Inferior parietal cortex (tissue), 1 donor: ENCODE data around the gene FAM53B.

Source experiments
- DNase-seq: peaks from one replicate; pipeline ENCODE4 v3.0.0-alpha.2; 2016; ENCODE audit errors: extremely low spot score

FAM53B gene

DNA sequence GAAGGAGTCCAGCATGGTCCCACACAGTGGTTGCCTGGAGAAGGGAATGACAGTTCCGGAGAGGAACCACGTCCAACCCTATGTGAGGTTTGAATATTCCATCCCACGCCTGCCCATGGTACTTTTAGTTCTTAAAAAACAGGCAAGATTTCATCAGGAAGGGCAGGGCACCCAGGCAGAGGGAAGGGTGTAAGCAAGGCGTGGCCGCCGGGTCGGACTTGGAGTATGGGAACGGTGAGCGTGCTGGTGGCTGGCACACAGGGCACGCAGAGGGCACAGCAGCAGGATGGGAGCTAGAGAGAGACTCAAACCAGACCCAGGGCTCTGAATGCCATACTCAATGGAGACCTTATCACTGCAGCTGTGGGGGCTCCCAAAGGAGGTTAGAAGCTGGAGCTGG, 34.3 kb downstream of the FAM53B start:
- no peak for DNase-seq

DNA sequence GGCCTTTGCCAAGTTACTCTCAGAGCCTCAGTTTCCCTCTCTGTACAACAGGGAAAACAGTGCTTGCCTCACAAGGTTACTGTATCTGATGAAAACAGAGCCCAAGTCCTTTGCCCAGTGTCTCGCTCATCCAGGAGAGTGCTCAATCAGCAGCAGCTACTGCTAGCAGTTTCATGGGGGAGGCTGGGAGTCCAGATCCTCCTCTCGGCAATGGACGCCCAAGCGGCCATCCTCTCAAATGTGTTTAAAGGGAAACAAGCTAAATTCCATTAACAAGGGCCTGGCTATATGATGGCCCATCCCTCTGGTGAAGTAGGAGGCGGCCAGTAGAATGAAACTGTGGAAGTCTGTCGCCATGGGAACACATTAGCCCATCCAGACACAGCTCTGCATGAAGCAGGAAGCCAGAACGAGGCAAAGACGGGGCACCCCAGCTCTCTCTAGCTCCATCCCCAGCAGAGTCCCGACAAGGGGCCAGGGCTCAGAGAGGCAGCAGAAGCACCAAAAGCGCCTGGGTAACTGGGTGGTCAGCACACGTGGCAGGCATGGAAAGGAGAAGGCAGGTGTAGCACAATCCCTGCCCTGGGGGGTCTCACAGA, 35.2 kb downstream of the FAM53B start:
- no peak for DNase-seq

DNA sequence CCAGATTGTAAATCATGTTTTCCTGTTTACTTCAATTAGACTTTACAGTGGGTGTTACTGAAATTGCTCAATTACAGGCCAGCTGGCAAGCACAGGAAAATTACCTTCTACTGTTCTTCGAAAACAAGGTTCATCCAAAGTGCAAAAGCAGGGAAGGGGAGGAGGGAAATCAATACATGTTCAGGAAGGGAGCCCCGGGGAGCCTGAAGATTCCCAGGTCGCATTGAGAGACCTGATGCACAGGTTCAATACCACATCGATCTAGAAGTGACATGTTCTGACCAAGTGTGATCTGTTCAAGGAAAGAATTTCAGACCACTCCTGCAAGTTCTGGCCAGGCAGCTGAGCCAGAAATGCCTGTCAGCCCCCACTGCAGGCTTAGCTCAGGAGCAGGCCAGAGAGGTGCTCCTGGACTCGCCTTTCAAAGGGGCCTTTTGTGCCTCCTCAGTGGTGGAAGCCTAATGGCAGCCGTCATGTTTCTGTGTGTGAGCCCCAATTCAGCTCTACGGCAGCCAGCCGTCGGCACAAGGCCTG, 35.9 kb downstream of the FAM53B start:
- DNase-seq, result no peak

DNA sequence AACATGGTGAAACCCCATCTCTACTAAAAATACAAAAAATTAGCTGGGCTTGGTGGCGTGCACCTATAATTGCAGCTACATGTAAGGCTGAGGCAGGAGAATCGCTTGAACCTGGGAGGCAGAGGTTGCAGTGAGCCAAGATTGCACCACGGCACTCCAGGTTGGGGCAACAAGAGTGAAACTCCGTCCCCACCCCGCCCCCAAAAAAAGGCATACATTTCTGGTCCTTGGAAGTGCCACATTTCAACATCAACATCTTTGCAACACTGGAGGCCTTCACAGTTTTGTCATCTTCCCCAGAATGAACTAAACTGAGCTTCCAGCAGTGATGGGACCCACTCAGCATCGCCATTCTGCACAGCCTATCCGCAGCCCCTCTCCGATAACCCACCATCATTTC, 36.6 kb downstream of the FAM53B start:
- no peak for DNase-seq

DNA sequence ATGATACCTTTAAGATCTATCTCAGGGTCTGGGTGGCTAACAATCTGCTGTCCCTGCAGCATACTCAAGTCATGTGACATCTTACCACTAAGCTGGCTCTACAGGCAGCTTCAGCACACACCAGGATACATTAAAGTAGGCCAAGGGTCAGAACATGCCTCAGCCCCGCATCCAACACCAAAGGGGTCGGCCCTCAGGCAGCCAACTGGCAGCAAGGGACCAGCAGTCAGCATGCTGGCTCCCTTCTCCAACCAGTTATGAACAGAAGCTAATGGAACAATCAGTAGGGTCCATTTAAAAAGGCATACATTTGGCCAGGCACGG, 37.1 kb downstream of the FAM53B start:
- no peak for DNase-seq

DNA sequence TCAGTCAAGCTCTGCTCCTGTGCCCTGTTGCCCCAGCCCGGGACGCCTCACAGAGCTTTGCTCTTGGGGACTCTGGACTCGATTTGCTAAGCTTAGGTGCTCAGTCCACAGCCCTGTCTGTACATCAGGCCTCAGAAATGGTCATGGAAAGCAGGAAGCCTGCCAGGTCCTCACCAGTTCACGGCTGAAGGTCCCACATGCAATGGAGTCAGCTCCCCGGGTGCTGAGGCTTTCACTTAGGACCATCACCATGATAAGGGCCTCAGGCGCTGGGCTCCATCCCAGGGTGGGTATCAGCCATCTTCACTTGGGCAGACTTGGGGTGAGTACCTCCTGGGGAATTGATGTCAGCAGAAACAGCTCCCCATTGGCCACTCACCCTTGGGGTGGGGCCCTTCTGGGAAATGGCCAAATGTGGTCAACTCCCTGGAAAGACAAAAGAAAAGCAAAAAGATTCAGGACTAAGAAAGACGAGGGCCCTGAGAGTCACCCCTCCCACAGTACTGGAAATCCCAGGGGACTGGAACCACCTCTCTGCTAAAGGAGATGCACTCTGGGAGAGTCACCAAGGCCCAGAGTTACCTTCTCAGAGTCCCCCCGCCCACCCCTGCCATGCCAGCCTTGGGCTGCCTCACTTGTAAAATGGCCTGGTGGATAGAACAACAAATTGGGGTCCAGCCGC, 37.6 kb downstream of the FAM53B start:
- no peak for DNase-seq

DNA sequence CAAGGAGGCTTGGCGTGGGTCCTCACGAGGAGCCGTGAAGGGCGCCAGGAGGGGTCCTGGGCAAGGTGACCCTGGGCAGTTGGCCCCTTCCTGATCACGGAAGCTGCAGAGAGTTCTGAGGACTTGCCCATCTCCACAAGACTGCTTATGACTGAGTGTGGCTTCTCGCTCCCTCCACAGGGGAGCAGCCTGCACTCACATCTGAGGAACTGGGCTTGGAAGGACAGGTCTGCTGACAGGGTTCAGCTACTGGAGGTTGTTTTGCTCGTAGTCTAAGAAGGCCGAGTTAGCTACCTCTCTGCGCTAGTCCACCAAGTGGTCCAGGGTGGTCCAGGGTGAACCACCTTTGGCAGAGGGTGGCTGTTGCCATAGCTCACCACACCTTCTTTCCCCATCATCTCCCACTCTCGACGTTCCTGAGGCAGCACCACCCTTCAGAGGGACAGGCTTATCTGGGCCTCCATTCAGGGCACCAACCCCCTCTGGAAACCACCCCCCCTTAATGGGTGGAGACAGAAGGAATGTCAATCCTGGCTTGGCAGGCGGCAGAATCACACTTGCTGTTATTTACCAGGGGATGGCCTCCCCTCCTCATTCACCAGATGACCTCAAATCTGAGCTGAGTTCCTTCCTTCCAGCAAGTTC, 38.2 kb downstream of the FAM53B start:
- DNase-seq, result no peak

DNA sequence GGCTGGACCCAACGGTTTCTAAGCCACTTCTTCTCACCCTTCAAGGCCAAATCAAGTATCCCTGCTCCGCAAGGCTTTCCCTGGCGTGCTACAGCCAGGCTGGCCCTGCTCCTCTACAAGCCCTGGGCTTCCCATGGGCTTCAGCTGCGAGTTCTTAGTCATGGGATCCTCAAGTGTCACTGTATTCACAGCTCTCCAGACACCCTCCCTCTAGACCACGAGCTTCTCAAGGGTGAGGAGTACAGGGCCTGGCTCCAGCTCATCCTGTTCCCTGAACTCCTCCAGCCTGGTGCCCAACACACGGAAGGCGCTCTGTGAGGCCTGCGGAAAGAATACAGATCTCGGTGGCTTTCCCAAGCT, 38.8 kb downstream of the FAM53B start:
- DNase-seq, result no peak

DNA sequence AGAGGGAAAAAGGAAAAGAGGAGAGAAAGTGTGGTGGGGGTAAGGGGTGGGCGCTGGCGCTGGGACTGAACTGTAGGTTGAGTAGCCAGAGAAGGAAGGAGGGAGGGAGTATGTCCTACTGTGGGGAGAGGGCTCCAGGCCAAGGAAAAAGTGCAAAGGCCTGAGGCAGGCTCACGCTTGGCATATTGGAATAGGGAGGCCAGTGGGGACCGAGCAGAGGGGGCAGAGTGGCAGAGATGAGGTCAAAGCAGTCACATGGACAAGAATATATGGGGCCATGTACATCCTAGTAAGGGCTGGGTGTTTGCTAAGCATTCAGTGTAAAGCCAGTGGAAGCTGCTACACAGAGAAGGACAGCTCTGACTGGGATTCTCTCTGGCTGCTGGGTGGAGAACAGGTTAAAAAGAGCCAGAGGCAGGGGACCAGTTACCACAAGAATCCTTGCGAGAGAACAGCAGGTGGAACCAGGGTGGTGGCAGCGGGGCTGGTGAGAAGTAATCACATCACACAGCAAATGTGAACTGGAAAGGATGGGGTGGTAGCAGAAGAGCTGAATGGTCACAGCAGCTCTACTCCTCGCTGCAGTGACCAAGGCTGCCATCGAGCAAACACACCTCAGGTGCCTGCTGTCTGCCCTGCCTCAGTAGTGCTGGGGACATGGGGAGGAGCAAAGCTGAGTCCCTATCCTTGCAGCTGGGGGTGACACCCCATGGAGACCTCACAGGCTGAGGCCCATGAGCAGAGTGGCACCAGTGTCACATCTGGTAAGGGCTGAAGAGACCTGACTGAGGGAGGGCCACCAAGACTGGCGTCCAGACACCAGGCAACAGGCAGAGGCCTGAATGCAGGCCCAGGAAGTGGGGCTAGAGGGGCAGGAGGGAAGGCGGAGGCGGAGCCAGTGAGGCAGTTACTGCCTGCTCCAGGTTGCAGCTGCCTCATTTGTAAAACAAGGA, 39.5 kb downstream of the FAM53B start:
- no peak for DNase-seq

DNA sequence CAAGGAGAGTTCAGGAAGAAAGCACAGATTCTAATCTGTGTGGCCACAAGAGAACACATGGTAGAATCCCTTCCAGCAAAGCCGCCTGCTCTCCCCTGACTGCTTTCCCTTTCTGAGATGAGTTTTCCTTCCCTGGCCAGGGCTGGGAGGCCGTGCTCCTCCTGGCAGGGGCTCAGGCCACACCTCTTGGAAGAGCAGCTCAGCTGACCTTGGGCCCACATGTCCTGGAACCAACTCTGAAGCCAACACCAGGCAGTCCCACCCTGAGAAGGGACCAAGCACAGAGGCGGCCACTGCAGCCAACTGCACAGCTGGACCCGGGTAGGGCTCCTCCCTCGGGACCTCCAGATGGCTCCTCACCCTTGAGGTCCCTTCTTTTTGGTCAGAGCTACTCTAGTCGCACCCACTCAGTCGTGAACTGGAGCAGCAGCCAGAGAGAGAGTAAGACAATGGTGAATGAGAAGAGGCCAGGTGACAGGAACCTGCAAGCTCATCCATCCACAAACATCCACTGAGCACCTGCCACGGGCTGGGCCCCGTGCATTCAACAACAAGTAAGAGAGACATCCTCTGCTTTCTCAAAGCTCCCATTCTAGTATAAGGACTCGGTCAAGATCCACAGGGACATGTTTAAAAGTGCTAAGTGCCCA, 40.3 kb downstream of the FAM53B start:
- DNase-seq, result no peak

DNA sequence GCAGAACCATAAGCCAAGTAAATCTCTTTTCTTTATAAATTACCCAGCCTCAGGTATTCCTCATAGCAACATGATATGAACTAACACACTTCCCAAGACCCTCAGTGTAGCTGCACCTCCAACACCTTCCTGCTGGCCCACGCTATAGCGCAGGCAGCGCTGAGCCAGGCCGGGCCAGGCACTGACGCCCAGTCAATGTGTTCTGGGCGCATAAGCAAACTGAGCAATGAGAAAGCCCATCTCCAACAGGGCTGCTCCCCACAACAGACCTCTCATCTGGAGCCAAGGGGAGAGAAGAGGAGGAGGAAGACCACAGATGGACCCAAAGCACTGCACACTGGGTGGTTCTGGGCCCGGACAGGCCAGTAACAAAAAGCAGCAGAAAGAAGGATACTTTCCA, 40.8 kb downstream of the FAM53B start:
- no peak for DNase-seq

DNA sequence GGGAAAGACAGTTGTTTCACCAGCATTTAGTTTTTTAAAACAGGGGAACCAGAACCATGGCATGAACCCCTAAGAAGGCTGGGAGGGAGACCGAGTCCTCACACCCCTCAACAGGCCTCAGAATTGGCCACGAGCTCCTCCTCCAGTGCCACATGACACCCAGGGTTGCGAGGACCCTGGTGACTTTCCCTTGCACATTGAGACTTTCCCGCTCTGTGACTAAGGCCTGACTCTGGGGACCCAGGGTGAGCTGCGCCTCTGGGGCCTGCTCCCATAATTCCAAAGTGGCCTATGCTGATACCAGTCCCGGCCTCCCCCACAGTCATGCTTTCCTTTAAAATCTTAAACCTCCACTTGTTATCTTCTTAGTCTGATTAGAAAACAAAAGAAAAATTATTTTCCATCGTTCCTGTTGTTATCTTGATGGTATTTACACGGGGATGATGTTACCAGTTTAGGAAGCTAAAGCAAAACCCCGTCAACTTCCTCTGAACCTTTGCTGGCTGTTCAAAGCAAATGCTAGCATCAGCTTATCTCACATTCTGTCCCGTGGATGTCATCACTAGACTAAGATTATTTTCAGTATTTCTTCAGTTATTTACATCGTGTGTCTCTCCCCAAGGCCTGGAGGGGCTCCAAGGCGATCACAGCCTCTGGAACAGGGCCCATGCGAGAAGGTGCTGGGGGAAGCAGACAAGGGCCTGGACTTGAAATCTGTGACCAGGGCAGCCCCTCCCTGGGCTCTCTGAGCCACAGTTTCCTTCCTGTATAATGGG, 42.1 kb downstream of the FAM53B start:
- DNase-seq, result no peak

DNA sequence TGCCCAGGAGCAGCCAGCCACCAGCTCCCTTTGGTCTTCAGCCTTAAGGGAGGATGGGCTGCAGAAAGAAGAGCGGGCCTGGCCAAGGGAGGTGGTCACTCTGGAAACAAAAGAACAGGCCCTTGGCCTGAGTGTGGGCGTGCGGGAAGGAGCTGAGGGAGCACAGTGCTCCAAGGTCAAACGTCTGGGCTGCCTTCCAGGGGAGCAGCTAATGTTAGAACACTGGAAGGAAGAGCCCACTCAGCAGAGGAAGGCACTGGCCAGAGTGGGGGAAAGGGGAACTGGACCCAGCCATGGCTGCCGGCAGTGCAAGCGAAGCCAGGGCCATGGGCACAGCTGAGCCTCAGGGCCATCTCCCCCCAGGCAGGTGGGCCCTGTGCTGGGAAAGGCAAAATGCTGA, 42.7 kb downstream of the FAM53B start:
- no peak for DNase-seq

DNA sequence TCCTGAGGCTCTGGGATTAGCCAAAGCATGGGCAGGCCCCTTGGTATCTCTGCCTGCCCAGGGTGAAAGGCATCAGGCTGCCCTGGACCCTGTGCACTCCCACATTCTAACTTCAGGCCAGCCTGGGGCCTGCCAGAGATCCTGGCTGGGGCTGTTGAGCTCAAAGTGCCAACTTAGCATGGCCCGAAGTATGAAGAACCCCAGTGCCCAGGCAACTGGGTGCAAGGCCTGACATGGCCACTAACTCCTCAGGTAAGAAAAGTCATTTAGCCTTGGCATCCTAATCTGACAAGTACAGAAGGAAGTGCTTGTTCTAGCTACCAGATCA, 43.2 kb downstream of the FAM53B start:
- no peak for DNase-seq

DNA sequence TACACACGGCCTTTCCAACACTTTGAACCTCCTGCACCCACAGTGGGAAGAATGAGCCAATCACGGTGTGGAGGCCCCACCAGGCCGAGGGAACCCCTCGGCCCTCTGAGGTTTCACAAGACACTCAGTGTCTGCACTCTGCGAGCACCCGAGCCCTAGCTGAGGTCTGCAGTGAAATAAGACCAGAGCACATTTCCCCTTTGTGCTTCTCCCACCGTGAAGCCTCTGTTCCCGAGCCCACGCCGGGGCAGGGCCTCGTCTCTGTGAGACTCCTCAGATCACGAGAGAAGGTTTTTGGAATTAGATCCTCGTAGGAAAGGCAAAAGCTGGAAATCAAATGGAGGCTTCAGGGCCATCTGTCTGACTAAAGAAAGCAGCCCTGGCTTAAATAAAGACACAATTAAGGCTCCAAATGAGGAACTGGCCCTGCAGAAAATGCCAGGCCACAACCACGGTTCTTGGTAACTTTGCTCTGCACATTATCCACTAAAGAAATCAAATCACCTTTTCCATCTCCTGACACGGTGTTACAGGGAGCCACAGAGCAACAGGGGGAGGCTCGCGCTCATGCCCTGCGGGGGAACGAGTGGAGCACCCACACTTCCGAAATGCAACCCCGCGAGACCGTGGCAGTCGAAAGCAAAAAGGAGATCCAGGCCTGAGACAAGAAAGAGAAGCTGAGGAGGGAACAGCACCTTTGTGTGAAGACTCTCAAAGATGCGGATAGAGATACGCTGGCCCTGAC, 43.7 kb downstream of the FAM53B start:
- DNase-seq, result no peak

DNA sequence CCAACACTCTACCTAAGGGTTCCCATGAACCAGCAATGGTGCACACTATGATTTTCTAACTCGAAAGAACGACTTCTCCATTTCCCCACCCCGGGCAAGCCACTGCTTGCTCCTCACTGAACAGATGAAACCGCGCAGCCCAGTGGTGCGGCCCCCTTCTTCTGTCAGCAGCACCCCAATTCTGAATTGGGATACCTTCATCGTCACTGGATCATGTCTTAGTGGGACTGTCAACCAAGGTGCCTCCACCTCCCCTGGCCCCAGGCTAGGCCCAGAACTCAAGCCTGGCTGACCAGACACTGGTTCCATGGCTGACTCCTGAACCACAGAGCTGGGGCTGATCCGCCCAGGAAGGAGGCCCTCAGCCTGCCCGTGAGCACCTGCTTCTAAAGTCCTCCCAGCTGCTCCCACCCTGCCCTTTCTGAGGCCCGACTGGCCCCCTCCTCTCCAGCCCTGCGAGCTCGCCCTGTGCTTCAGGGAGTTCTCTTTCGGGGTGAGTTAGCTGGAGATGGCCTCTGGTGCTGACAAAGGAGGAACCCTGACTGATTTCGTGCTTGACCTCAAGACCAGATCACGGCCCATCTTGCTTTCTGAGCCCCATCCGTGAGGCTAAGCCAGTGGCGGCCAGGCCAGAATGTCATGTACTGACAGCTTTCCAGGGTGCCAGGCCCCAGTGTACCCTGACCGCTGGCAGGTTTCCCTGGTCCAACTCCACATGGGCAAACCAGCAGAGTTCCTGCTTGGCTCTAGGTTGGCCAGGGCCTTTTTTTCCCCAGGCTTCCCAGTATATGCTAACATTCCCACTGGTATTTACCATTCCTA, 44.5 kb downstream of the FAM53B start:
- DNase-seq, result no peak

DNA sequence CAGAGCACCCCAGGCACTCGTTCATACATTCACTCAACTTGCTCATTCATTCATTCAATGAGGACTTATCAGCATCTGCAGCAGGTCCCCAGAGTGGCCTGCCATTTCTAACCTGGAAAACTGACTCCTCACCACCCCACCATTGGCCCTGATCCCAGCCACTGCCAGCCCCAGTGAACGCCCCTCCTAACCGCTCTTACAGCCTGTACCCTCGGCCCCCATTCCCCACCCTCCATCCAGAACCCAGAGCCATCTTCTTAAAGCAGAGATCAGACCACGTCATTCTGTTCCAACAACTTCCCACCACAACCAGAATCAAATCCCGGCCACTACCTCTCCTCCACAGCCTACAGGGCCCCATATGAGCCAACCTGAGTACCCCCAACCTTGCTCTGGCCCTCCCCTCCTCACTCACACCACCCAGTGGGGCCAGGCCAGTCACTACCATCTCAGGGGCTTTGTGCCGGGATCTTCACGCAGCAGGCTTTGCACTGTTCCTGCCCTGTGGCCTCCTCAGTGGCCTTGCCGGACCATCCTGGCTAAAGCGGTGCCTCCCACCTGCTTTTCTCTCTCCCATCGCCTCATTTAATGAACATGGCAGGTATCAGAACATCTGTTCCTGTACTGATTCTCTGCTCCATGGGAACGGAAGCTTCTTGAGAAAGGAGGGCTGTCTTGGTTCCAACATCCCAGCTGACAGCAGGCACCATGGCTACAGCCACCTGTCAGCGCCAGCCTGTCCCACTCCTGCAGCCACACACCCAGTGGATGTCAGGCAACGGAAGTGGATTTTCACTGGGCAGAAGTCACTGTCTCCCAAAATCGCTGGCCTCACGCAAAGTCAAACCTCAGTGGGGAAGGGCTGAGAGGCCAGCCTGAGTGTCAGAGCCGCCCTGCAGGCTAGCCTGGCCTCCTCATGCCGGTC, 45.4 kb downstream of the FAM53B start:
- DNase-seq, result no peak

DNA sequence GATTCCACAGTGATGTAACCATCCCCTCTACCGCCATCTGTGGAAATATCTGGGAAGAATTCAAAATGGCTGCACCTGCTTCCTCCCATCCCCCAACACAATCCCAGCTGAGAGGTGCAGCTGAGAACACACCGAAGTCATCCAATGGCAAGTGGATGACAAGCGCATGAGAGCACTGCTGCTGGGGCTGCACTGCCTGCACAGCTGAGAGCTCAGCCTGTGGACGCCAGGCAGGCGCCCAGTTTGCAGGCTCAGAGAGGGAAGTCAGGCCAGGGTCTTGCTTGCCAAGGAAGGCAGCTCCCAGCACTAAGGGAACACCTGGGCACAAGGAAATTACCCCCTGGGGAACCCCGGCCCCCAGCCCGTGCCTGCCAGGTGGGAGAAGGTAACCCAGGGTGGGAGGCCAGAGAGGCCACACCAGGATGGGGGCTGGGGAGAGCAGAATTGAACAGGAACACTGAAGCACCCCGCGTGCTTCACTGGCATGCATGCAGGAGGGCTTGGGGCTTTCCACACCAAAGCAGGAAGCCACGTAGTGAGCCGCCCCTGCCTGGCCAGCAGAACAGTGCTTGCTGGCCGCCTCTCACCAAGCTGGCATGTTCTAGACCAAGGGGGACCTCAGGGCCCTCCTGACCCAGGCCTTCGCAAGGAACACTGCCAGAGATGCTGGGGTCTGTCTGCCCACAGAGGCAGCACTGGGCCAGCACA, 46.2 kb downstream of the FAM53B start:
- DNase-seq, result no peak
